A673 (cell line): Measurements from ENCODE around the gene IL1B. TPM values are rescaled to one million over a fixed set of nuclear protein-coding genes. Genes with fewer than 3 reads are reported as not detected.

Experiments
- BruUV-seq: library from RNA; stranded (reverse); fragments of 400-500 nt; replicated peaks from 2 replicates; lab custom pipeline; 2021; lab: Mats Ljungman, UMichigan
- CTCF ChIA-PET: fragments of 300-600 bp; sonication (Branson Sonifier 250); formaldehyde crosslinking; loops from one replicate; lab custom pipeline; 2022; ENCODE audit warnings: antibody characterized with exemption; lab: Charles Lee
- POLR2A ChIA-PET: fragments of 300-600 bp; sonication (Branson Sonifier 250); formaldehyde crosslinking; loops from one replicate; lab custom pipeline; 2022; ENCODE audit warnings: antibody characterized with exemption; ENCODE audit not compliant: low non-redundant PET; lab: Charles Lee
- DNase-seq: peaks from one replicate; pipeline ENCODE4 v3.0.0-alpha.2; 2015; ENCODE audit warnings: low spot score
- H3K27ac ChIP-seq: fragments of 200-600 bp; sonication (generic); 2 replicates; pipeline ENCODE4 v1.5.1; 2016; ENCODE audit warnings: mixed run types, low read depth, mild to moderate bottlenecking, mixed read lengths, antibody characterized with exemption, low read length; ENCODE audit not compliant: poor library complexity, severe bottlenecking
- H3K27me3 ChIP-seq: fragments of 200-600 bp; sonication (generic); replicated peaks from 2 replicates; pipeline ENCODE4 v1.6.1; 2017; ENCODE audit warnings: mixed run types, low read depth, mild to moderate bottlenecking, mixed read lengths, antibody characterized with exemption, low read length; ENCODE audit not compliant: insufficient read depth, poor library complexity
- H3K36me3 ChIP-seq: fragments of 200-600 bp; sonication (generic); 2 replicates; pipeline ENCODE4 v1.6.1; 2016; ENCODE audit warnings: mixed run types, mild to moderate bottlenecking, mixed read lengths, antibody characterized with exemption, low read length; ENCODE audit not compliant: insufficient read depth, poor library complexity, severe bottlenecking
- H3K4me1 ChIP-seq: fragments of 200-600 bp; sonication (generic); 2 replicates; pipeline ENCODE4 v1.6.1; 2017; ENCODE audit warnings: mixed run types, mild to moderate bottlenecking, mixed read lengths, antibody characterized with exemption, low read length; ENCODE audit not compliant: insufficient read depth, poor library complexity, severe bottlenecking
- H3K4me3 ChIP-seq: fragments of 200-600 bp; sonication (generic); 2 replicates; pipeline ENCODE4 v1.5.1; 2016; ENCODE audit warnings: low read depth, mixed run types, mild to moderate bottlenecking, mixed read lengths, low read length; ENCODE audit not compliant: poor library complexity, severe bottlenecking
- H3K9me3 ChIP-seq: fragments of 200-600 bp; sonication (generic); 2 replicates; pipeline ENCODE4 v1.6.1; 2016; ENCODE audit warnings: mixed run types, low read depth, mild to moderate bottlenecking, mixed read lengths, antibody characterized with exemption, low read length; ENCODE audit not compliant: poor library complexity, severe bottlenecking
- EZH2 ChIP-seq: fragments of 200-600 bp; sonication (generic); IDR thresholded peaks from 2 replicates; pipeline ENCODE4 v1.6.1; 2017; ENCODE audit warnings: borderline replicate concordance, low read depth, mild to moderate bottlenecking, mixed read lengths, antibody characterized with exemption, low read length; ENCODE audit not compliant: poor library complexity, severe bottlenecking
- intact Hi-C: fragments of 100-400 bp; cut with micrococcal nuclease; formaldehyde crosslinking; loops from one replicate; pipeline ENCODE4 v1.10.0; 2022; ENCODE audit not compliant: unreplicated experiment
- total RNA-seq: library from RNA; stranded (reverse); gene quantifications from 2 replicates; pipeline ENCODE4 v1.2.3, GENCODE V29; 2021
- TF ChIP-seq, protein P1 (sequence below): fragments of 300-800, 200-600 bp; sonication (generic); conservative IDR thresholded peaks from 2 replicates; pipeline ENCODE4 v1.5.1; 2017; ENCODE audit warnings: low read depth, mild to moderate bottlenecking, antibody characterized with exemption, low read length, moderate library complexity, mixed read lengths

IL1B gene
- total RNA-seq, 1 experiment from 2014 or later = 2.1 TPM

- Histone ChIP-seq H3K4me1 (no peaks in the 10 kb centered on the region), H3K4me3 (no peak overlapping the region), H3K27me3 (no peaks in the 10 kb centered on the region), H3K36me3 (no peaks in the 10 kb centered on the region), H3K27ac (no peak overlapping the region), H3K9me3 (peaks cover 11% of the 10 kb centered on the region)
- POLR2A ChIA-PET = no interaction called here
- BruUV-seq = no TSS peak
- intact Hi-C loops = loop anchor here (2.0 kb wide), 1 partner anchor 39 kb away; the partner anchor contains the start of gene CKAP2L
- CTCF ChIA-PET = no interaction called here
- TF ChIP-seq, protein P1, sequence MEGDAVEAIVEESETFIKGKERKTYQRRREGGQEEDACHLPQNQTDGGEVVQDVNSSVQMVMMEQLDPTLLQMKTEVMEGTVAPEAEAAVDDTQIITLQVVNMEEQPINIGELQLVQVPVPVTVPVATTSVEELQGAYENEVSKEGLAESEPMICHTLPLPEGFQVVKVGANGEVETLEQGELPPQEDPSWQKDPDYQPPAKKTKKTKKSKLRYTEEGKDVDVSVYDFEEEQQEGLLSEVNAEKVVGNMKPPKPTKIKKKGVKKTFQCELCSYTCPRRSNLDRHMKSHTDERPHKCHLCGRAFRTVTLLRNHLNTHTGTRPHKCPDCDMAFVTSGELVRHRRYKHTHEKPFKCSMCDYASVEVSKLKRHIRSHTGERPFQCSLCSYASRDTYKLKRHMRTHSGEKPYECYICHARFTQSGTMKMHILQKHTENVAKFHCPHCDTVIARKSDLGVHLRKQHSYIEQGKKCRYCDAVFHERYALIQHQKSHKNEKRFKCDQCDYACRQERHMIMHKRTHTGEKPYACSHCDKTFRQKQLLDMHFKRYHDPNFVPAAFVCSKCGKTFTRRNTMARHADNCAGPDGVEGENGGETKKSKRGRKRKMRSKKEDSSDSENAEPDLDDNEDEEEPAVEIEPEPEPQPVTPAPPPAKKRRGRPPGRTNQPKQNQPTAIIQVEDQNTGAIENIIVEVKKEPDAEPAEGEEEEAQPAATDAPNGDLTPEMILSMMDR = no peak
- no peak for TF ChIP-seq EZH2
- no peak for DNase-seq
Observed at GRCh38 chr2:112803691-112804521, 32.7 kb downstream of the IL1B start.

- Histone ChIP-seq H3K9me3 (no peaks in the 10 kb centered on the region), H3K4me3 (no peak overlapping the region), H3K36me3 (no peaks in the 10 kb centered on the region), H3K27me3 (no peaks in the 10 kb centered on the region), H3K27ac (no peak overlapping the region), H3K4me1 (no peaks in the 10 kb centered on the region)
- POLR2A ChIA-PET = no interaction called here
- TF ChIP-seq, protein P1 = no peak
- TF ChIP-seq EZH2 = no peak
- no TSS peak for BruUV-seq
- peak; percentile 57 for DNase-seq
- CTCF ChIA-PET = no interaction called here
- intact Hi-C loops = no loop called here
Observed at GRCh38 chr2:112800881-112801583, 35.5 kb downstream of the IL1B start.

DNA sequence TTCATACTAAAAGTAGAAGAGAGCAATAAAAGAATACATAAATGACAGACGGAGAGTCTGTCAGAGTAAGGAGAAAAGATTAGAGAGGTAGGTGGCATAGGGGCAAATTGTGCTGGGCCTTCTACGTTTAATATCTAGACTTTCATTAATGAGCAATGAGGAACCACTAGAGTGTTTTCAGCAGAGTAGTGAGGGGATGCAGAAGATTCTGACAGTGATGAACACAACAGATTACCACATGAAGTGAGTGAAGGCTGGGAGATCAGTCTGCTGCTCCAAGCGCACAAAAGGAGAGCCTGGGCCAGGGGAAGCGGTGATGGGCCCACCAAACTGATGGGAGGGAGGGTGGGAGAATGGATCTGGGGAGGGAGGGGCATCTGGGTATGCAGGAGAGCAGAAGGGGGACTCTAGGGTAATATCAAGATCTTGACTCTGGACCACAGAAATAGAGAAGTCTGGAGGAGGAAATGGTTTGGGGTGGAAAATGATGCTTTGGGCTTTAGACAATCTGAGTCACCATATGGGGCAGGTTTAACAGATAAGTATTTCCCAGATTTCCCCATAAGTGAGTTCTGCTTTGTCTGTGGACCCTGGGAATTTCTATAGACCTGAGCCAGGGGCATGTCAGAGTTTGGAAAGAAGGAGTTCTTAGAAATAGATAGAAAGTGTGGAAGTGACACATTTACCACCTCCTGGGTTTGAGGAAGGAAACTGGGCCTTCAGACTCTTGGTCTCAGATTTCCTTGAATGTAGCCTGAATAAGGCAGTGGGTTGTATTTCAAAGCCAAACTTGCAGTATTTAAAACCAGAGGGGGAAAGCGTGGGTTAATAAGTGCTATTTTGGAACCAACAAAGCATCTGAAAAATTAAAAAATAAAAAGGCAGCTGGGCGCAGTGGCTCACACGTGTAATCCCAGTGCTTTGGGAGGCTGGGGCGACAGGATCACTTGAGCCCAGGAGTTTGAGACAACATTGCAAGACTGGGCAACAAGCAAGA lies 37.3 kb downstream of the IL1B start:
- Histone ChIP-seq H3K36me3 (no peaks in the 10 kb centered on the region), H3K27ac (no peak overlapping the region), H3K4me3 (no peak overlapping the region), H3K9me3 (no peaks in the 10 kb centered on the region), H3K4me1 (no peaks in the 10 kb centered on the region), H3K27me3 (no peaks in the 10 kb centered on the region)
- CTCF ChIA-PET = no interaction called here
- POLR2A ChIA-PET = no interaction called here
- no TSS peak for BruUV-seq
- no peak for DNase-seq
- TF ChIP-seq, protein P1 = no peak
- TF ChIP-seq EZH2 = no peak
- intact Hi-C loops = no loop called here
